IMR-90 (cell line): ENCODE measurements around the gene ERMP1. TPM values are rescaled to one million over a fixed set of nuclear protein-coding genes. Genes with fewer than 3 reads are reported as not detected.

Source experiments
- ATAC-seq: fragments of 200-7000 bp; cut with Tn5 transposase; 2 replicates; pipeline ENCODE4 v1.9.1; 2020; ENCODE audit warnings: low read depth, mild to moderate bottlenecking, moderate library complexity
- BruUV-seq: library from RNA; stranded (reverse); fragments of 400-500 nt; replicated peaks from 2 replicates; lab custom pipeline; 2021; lab: Mats Ljungman, UMichigan
- CTCF ChIA-PET: fragments of 300-600 bp; formaldehyde crosslinking; extraction: SDS; loops from one replicate; lab custom pipeline; 2021; ENCODE audit warnings: antibody characterized with exemption; lab: Yijun Ruan, JAX
- POLR2A ChIA-PET: fragments of 300-600 bp; sonication (Branson Sonifier 250); formaldehyde crosslinking; loops from one replicate; lab custom pipeline; 2022; ENCODE audit warnings: antibody characterized with exemption; ENCODE audit not compliant: unreplicated experiment; lab: Charles Lee
- DNase-seq: peaks from one replicate; pipeline ENCODE4 v3.0.0; 2013
- H2AFZ ChIP-seq: replicated peaks from 2 replicates; pipeline ENCODE3; 2013; ENCODE audit warnings: low read length, mild to moderate bottlenecking; ENCODE audit not compliant: poor library complexity
- H2AK5ac ChIP-seq: 2 replicates; pipeline ENCODE4 v1.6.1; 2013; ENCODE audit warnings: low read depth, low read length, inconsistent platforms
- H2AK9ac ChIP-seq: replicated peaks from 2 replicates; pipeline ENCODE3; 2013; ENCODE audit warnings: mild to moderate bottlenecking, low read depth, low read length, moderate library complexity; ENCODE audit not compliant: poor library complexity
- H2BK120ac ChIP-seq: 2 replicates; pipeline ENCODE4 v1.6.1; 2013; ENCODE audit warnings: low read depth, low read length, inconsistent platforms
- H2BK15ac ChIP-seq: 3 replicates; pipeline ENCODE4 v1.6.1; 2013; ENCODE audit warnings: low read depth, low read length, inconsistent platforms
- H2BK20ac ChIP-seq: 2 replicates; pipeline ENCODE4 v1.6.1; 2013; ENCODE audit warnings: low read depth, mild to moderate bottlenecking, inconsistent platforms, low read length, moderate library complexity
- H2BK5ac ChIP-seq: 2 replicates; pipeline ENCODE4 v1.6.1; 2013; ENCODE audit warnings: mild to moderate bottlenecking, low read depth, low read length, inconsistent platforms; ENCODE audit not compliant: poor library complexity, severe bottlenecking
- H3K14ac ChIP-seq: replicated peaks from 2 replicates; pipeline ENCODE4 v1.6.1; 2013; ENCODE audit warnings: low read depth, low read length, inconsistent platforms
- H3K18ac ChIP-seq: 2 replicates; pipeline ENCODE4 v1.6.1; 2013; ENCODE audit warnings: low read depth, low read length, control low read depth
- H3K23ac ChIP-seq: 2 replicates; pipeline ENCODE4 v1.6.1; 2013; ENCODE audit warnings: low read depth, low read length, inconsistent platforms
- H3K27ac ChIP-seq: 2 replicates; pipeline ENCODE4 v1.5.1; 2013; ENCODE audit warnings: mild to moderate bottlenecking, control low read depth, low read length; ENCODE audit not compliant: insufficient read depth
- H3K27me3 ChIP-seq: 2 replicates; pipeline ENCODE4 v1.6.1; 2013; ENCODE audit warnings: low read length; ENCODE audit not compliant: control insufficient read depth, insufficient read depth
- H3K36me3 ChIP-seq: 2 replicates; pipeline ENCODE4 v1.6.1; 2013; ENCODE audit warnings: low read length, mixed read lengths; ENCODE audit not compliant: control insufficient read depth, insufficient read depth
- H3K4ac ChIP-seq: 2 replicates; pipeline ENCODE4 v1.6.1; 2013; ENCODE audit warnings: low read depth, low read length, inconsistent platforms
- H3K4me1 ChIP-seq: 2 replicates; pipeline ENCODE4 v1.6.1; 2013; ENCODE audit warnings: low read length, mixed read lengths; ENCODE audit not compliant: control insufficient read depth, insufficient read depth
- H3K4me2 ChIP-seq: 2 replicates; pipeline ENCODE4 v1.6.1; 2013; ENCODE audit warnings: low read depth, mild to moderate bottlenecking, control low read depth, low read length, moderate library complexity
- H3K4me3 ChIP-seq: 2 replicates; pipeline ENCODE4 v1.5.1; 2013; ENCODE audit warnings: low read depth, mild to moderate bottlenecking, control low read depth, low read length, moderate library complexity; ENCODE audit not compliant: insufficient read depth
- H3K56ac ChIP-seq: 2 replicates; pipeline ENCODE4 v1.6.1; 2013; ENCODE audit warnings: low read length, inconsistent platforms; ENCODE audit not compliant: insufficient read depth; ENCODE audit errors: extremely low read depth
- H3K79me1 ChIP-seq, 2 experiments: 2 replicates each; pipeline ENCODE4 v1.6.1; 2013; ENCODE audit warnings: low read length in 2 of 2, inconsistent platforms in 1 of 2, low read depth in 1 of 2
- H3K9ac ChIP-seq: 2 replicates; pipeline ENCODE4 v1.6.1; 2013; ENCODE audit warnings: low read depth, low read length, control low read depth
- H3K9me1 ChIP-seq: 2 replicates; pipeline ENCODE4 v1.6.1; 2013; ENCODE audit warnings: low read length, inconsistent platforms; ENCODE audit not compliant: insufficient read depth
- H3K9me3 ChIP-seq: 2 replicates; pipeline ENCODE4 v1.6.1; 2013; ENCODE audit warnings: low read length; ENCODE audit not compliant: control insufficient read depth, insufficient read depth
- H4K20me1 ChIP-seq: 2 replicates; pipeline ENCODE4 v1.6.1; 2013; ENCODE audit warnings: low read length, inconsistent platforms; ENCODE audit not compliant: insufficient read depth
- H4K5ac ChIP-seq: 2 replicates; pipeline ENCODE4 v1.6.1; 2013; ENCODE audit warnings: mild to moderate bottlenecking, low read depth, low read length, control low read depth
- H4K8ac ChIP-seq, 2 experiments: 2 replicates each; pipeline ENCODE4 v1.6.1; 2013; ENCODE audit warnings: low read depth in 2 of 2, low read length in 2 of 2, control low read depth in 1 of 2, inconsistent platforms in 1 of 2
- H4K91ac ChIP-seq: 2 replicates; pipeline ENCODE4 v1.6.1; 2013; ENCODE audit warnings: low read depth, low read length, inconsistent platforms; ENCODE audit not compliant: insufficient read depth
- CEBPB ChIP-seq: IDR thresholded peaks from 2 replicates; pipeline ENCODE4 v1.6.1; 2012; ENCODE audit warnings: low read depth, low read length, improper control_type of control experiment
- CHD1 ChIP-seq: IDR thresholded peaks from 2 replicates; pipeline ENCODE4 v1.6.1; 2012; ENCODE audit warnings: low read depth, low read length, improper control_type of control experiment
- CTCF ChIP-seq: conservative IDR thresholded peaks from 2 replicates; pipeline ENCODE4 v1.5.1; 2012; ENCODE audit warnings: mild to moderate bottlenecking, low read depth, low read length, improper control_type of control experiment
- WGBS, 2 experiments: methylation state at CpG; one replicate each; pipeline versions ENCODE4 v1.1.5 to v1.1.7; 2013; ENCODE audit warnings: missing lambda C conversion rate in 2 of 2; ENCODE audit not compliant: insufficient read length in 1 of 2; ENCODE audit errors: extremely low coverage in 2 of 2; 5-methylcytosine and 5-hydroxymethylcytosine counted together
- dilution Hi-C: fragments of 300-500 bp; cut with HindIII; formaldehyde crosslinking; loops from one replicate; pipeline ENCODE4 v1.14.3; 2018; ENCODE audit warnings: low sequenced_read_pairs; ENCODE audit not compliant: unreplicated experiment
- in situ Hi-C: fragments of 300-500 bp; cut with MboI; formaldehyde crosslinking; loops from 3 replicates; pipeline ENCODE4 v1.14.3; 2019; ENCODE audit warnings: low sequenced_read_pairs, inconsistent platforms, mixed read lengths
- intact Hi-C: fragments of 100-400 bp; cut with micrococcal nuclease; formaldehyde crosslinking; loops from 2 replicates; pipeline ENCODE4 v1.10.0; 2022
- polyA plus RNA-seq, 3 experiments: library from polyadenylated mRNA; depleted of rRNA; stranded (reverse); fragments of >200 nt; gene quantifications; 2 replicates each; pipeline ENCODE4 v1.2.3, GENCODE V29; 2012; ENCODE audit warnings: low replicate concordance in 1 of 3
- total RNA-seq: library from RNA; depleted of rRNA; stranded (reverse); fragments of >200 nt; gene quantifications from 2 replicates; pipeline ENCODE4 v1.2.3, GENCODE V29; 2012

ERMP1 gene
- total and polyA plus RNA-seq, 2 of the 4 experiments (the other 2 are of a cell fraction) = 2.2 to 4.7 TPM

DNA sequence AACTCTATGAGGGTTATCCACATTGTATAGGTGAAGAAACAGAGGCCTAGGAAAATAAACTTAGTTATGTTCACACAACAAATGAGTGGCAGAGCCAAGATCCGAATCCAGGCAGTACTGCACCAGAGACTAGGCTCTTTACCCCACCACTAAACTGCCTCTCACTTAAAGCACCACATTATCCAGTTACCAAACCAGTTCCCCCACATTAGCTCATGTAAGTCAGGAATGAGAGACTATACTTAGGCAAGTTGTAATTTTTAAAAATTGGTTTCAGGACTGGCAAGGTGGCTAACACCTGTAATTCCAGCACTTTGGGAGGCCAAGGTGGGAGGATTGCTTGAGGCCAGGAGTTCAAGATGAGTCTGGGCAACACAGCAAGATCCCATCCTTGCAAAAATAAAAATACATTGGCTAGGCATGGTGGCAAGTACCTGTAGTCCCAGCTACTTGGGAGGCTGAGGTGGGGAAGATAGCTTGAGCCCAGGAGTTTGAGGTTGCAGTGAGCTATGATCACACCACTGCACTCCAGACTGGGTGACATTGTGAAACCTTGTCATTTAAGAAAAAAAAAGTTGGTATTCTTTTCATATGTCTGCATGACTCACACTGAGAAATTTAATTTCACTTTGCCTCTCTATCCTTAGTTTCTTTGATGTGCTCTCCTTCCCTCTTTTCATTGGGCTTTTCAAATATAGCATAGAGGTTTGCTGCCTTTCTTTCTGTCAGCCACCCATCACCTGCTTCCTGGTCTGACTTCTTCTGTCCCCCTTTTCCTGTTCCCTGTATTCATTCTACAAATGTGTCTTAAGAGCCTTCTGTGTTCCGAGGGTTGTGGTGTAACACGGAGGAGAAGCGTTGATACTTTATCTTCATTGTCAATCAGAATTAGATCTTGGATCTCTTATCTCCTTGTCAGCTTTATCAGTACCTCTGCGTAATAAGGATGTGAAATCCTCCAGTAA, 64.7 kb downstream of the ERMP1 start:
- Histone ChIP-seq H3K4me3 (no peak overlapping the region), H3K9ac (no peak overlapping the region), H3K4ac (no peak overlapping the region), H2AK9ac (no peak overlapping the region), H3K36me3 (peaks cover 61% of the 10 kb centered on the region), H4K8ac (no peak overlapping the region), H3K27ac (no peak overlapping the region), H2AK5ac (no peak overlapping the region), H2BK120ac (no peak overlapping the region), H3K23ac (no peak overlapping the region), H3K18ac (no peak overlapping the region), H4K20me1 (no peaks in the 10 kb centered on the region), H2BK15ac (no peak overlapping the region), H3K79me1 (peaks cover 26% of the 10 kb centered on the region in 2 experiments; a peak in 3 of 4 replicates), H3K14ac (no peak overlapping the region), H2BK20ac (no peak overlapping the region), H2BK5ac (no peak overlapping the region), H2AFZ (no peak overlapping the region), H3K4me2 (no peak overlapping the region), H3K9me1 (peaks cover 3% of the 10 kb centered on the region), H3K9me3 (no peaks in the 10 kb centered on the region), H3K4me1 (peaks cover 3% of the 10 kb centered on the region), H3K27me3 (no peaks in the 10 kb centered on the region), H4K91ac (no peak overlapping the region), H3K56ac (no peak overlapping the region), H4K5ac (no peak overlapping the region)
- ChIA-PET CTCF (interaction anchor here (0.6 kb wide), 1 partner anchor 121 kb away, joined by 4 read pairs; no protein-coding TSS in a partner anchor), POLR2A (no interaction called here)
- intact Hi-C loops = no loop called here
- no CpG with 5 or more reads among the region's 5 CpGs for WGBS, 2 experiments
- TF ChIP-seq CHD1 = no peak
- no peak for TF ChIP-seq CTCF
- TF ChIP-seq CEBPB = 0 out of 2 replicates have a peak, but pooled peaks have one; percentile 6
- in situ Hi-C loops = no loop called here
- ATAC-seq (peak; percentile 40; the same call in 1 of the 2 replicates), DNase-seq (no peak)
- BruUV-seq = no TSS peak
- dilution Hi-C loops = no loop called here
